A673 (cell line): ENCODE data around the gene SECISBP2. TPM values are rescaled to one million over a fixed set of nuclear protein-coding genes. Genes with fewer than 3 reads are reported as not detected.
"Not testable (repeated sequence)": the region's sequence is repeated elsewhere in the genome, so short reads cannot be mapped to it uniquely, and the experiment has no call there.

Experiments used
- BruUV-seq: library from RNA; stranded (reverse); fragments of 400-500 nt; replicated peaks from 2 replicates; lab custom pipeline; 2021; lab: Mats Ljungman, UMichigan
- CTCF ChIA-PET: fragments of 300-600 bp; sonication (Branson Sonifier 250); formaldehyde crosslinking; loops from one replicate; lab custom pipeline; 2022; ENCODE audit warnings: antibody characterized with exemption; lab: Charles Lee
- POLR2A ChIA-PET: fragments of 300-600 bp; sonication (Branson Sonifier 250); formaldehyde crosslinking; loops from one replicate; lab custom pipeline; 2022; ENCODE audit warnings: antibody characterized with exemption; ENCODE audit not compliant: low non-redundant PET; lab: Charles Lee
- DNase-seq: peaks from one replicate; pipeline ENCODE4 v3.0.0-alpha.2; 2015; ENCODE audit warnings: low spot score
- H3K27ac ChIP-seq: fragments of 200-600 bp; sonication (generic); 2 replicates; pipeline ENCODE4 v1.5.1; 2016; ENCODE audit warnings: mixed run types, low read depth, mild to moderate bottlenecking, mixed read lengths, antibody characterized with exemption, low read length; ENCODE audit not compliant: poor library complexity, severe bottlenecking
- H3K27me3 ChIP-seq: fragments of 200-600 bp; sonication (generic); replicated peaks from 2 replicates; pipeline ENCODE4 v1.6.1; 2017; ENCODE audit warnings: mixed run types, low read depth, mild to moderate bottlenecking, mixed read lengths, antibody characterized with exemption, low read length; ENCODE audit not compliant: insufficient read depth, poor library complexity
- H3K36me3 ChIP-seq: fragments of 200-600 bp; sonication (generic); 2 replicates; pipeline ENCODE4 v1.6.1; 2016; ENCODE audit warnings: mixed run types, mild to moderate bottlenecking, mixed read lengths, antibody characterized with exemption, low read length; ENCODE audit not compliant: insufficient read depth, poor library complexity, severe bottlenecking
- H3K4me1 ChIP-seq: fragments of 200-600 bp; sonication (generic); 2 replicates; pipeline ENCODE4 v1.6.1; 2017; ENCODE audit warnings: mixed run types, mild to moderate bottlenecking, mixed read lengths, antibody characterized with exemption, low read length; ENCODE audit not compliant: insufficient read depth, poor library complexity, severe bottlenecking
- H3K4me3 ChIP-seq: fragments of 200-600 bp; sonication (generic); 2 replicates; pipeline ENCODE4 v1.5.1; 2016; ENCODE audit warnings: low read depth, mixed run types, mild to moderate bottlenecking, mixed read lengths, low read length; ENCODE audit not compliant: poor library complexity, severe bottlenecking
- H3K9me3 ChIP-seq: fragments of 200-600 bp; sonication (generic); 2 replicates; pipeline ENCODE4 v1.6.1; 2016; ENCODE audit warnings: mixed run types, low read depth, mild to moderate bottlenecking, mixed read lengths, antibody characterized with exemption, low read length; ENCODE audit not compliant: poor library complexity, severe bottlenecking
- EZH2 ChIP-seq: fragments of 200-600 bp; sonication (generic); IDR thresholded peaks from 2 replicates; pipeline ENCODE4 v1.6.1; 2017; ENCODE audit warnings: borderline replicate concordance, low read depth, mild to moderate bottlenecking, mixed read lengths, antibody characterized with exemption, low read length; ENCODE audit not compliant: poor library complexity, severe bottlenecking
- intact Hi-C: fragments of 100-400 bp; cut with micrococcal nuclease; formaldehyde crosslinking; loops from one replicate; pipeline ENCODE4 v1.10.0; 2022; ENCODE audit not compliant: unreplicated experiment
- total RNA-seq: library from RNA; stranded (reverse); gene quantifications from 2 replicates; pipeline ENCODE4 v1.2.3, GENCODE V29; 2021
- TF ChIP-seq, protein P1 (sequence below): fragments of 300-800, 200-600 bp; sonication (generic); conservative IDR thresholded peaks from 2 replicates; pipeline ENCODE4 v1.5.1; 2017; ENCODE audit warnings: low read depth, mild to moderate bottlenecking, antibody characterized with exemption, low read length, moderate library complexity, mixed read lengths

The SECISBP2 gene
- total RNA-seq, 1 experiment from 2014 or later: 44.4 TPM

DNA sequence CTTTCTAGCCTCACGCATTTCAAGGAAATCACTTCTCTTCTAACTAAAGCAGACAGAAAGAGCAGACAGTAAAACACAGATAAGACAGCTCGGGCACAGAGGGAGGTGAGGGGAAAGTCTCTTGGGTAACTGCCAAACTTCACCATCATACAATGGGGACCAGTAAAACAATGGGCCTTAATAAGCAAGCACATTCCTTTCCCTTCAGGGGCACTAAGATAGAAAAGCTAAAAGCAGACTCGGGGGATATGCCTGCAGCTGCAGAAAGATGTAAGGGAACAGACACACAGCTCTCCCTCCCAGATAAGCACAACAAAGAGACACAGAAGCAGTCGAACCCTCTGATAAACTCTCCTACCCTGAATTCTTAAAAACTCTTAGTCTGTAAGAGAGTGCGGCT lies 22.9 kb upstream of the SECISBP2 start:
- H3K9me3 ChIP-seq: peaks cover 5% of the 10 kb centered on the region
- no TSS peak for BruUV-seq
- no peak overlapping the region for H3K27ac ChIP-seq
- ChIA-PET CTCF (no interaction called here), POLR2A (no interaction called here)
- no peak for TF ChIP-seq EZH2
- TF ChIP-seq, protein P1, sequence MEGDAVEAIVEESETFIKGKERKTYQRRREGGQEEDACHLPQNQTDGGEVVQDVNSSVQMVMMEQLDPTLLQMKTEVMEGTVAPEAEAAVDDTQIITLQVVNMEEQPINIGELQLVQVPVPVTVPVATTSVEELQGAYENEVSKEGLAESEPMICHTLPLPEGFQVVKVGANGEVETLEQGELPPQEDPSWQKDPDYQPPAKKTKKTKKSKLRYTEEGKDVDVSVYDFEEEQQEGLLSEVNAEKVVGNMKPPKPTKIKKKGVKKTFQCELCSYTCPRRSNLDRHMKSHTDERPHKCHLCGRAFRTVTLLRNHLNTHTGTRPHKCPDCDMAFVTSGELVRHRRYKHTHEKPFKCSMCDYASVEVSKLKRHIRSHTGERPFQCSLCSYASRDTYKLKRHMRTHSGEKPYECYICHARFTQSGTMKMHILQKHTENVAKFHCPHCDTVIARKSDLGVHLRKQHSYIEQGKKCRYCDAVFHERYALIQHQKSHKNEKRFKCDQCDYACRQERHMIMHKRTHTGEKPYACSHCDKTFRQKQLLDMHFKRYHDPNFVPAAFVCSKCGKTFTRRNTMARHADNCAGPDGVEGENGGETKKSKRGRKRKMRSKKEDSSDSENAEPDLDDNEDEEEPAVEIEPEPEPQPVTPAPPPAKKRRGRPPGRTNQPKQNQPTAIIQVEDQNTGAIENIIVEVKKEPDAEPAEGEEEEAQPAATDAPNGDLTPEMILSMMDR: no peak
- no peaks in the 10 kb centered on the region for H3K4me1 ChIP-seq
- no peak overlapping the region for H3K4me3 ChIP-seq
- peak; percentile 36 for DNase-seq
- intact Hi-C loops: no loop called here
- no peaks in the 10 kb centered on the region for H3K36me3 ChIP-seq
- no peaks in the 10 kb centered on the region for H3K27me3 ChIP-seq

DNA sequence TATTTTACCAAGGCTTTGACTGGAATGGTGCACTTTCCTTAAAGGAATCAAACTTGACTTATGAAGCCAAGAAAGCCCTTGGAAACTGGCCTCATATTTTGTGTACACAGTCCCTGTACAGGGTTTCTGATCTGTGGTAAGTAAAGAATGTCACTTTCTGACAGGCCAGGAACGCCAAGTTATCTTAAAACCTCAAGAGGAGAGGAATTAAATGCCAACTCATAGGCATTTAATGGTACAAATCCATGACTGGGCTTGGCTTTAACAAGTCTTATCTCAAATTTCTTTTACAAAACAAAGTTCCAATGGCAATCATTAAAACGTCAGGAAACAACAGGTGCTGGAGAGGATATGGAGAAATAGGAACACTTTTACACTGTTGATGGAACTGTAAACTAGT lies 16.3 kb upstream of the SECISBP2 start:
- POLR2A ChIA-PET, DNase-seq, H3K4me3 ChIP-seq, CTCF ChIA-PET, H3K36me3 ChIP-seq, H3K27me3 ChIP-seq, H3K9me3 ChIP-seq, H3K4me1 ChIP-seq, intact Hi-C loops, BruUV-seq, H3K27ac ChIP-seq: not testable (repeated sequence)

DNA sequence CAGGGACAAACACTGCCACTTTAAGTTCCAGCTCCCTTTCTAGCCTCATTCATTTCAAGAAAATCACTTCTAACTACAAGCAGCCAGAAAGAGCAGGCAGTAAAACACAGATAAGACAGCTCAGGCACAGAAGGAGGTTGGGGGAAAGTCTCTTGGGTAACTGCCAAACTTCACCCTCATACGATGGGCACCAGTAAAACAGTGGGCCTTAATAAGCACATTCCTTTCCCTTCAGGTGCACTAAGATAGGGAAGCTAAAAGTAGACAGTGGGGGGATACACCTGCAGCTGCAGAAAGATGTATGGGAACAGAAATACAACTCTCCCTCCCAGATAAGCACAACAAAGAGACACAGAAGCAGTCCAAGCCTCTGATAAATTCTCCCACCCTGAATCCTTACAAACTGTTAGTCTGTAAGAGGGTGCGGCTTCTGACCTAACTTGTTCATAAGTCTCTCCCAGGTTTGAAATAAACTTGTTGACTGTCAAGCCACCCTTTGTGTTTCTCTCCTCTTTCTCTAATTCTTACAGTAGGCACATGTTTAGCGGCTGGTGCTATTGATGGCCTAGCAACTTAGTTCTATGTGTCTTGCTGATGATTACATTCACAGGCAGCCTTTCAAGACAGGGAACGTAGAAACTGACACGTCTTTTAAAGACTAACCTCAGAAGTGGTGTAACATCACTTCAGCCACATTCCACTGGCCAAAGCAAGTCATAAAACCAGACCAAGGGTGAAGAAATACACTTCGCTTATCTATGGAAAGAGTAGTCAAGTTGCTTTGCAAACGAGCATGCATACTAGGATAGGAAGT lies 14.1 kb upstream of the SECISBP2 start:
- DNase-seq: no peak
- Histone ChIP-seq H3K36me3 (no peaks in the 10 kb centered on the region), H3K9me3 (no peaks in the 10 kb centered on the region), H3K4me1 (no peaks in the 10 kb centered on the region), H3K27ac (no peak overlapping the region), H3K4me3 (no peak overlapping the region), H3K27me3 (no peaks in the 10 kb centered on the region)
- intact Hi-C loops: no loop called here
- TF ChIP-seq, protein P1: no peak
- TF ChIP-seq EZH2: no peak
- ChIA-PET POLR2A (no interaction called here), CTCF (no interaction called here)
- no TSS peak for BruUV-seq

DNA sequence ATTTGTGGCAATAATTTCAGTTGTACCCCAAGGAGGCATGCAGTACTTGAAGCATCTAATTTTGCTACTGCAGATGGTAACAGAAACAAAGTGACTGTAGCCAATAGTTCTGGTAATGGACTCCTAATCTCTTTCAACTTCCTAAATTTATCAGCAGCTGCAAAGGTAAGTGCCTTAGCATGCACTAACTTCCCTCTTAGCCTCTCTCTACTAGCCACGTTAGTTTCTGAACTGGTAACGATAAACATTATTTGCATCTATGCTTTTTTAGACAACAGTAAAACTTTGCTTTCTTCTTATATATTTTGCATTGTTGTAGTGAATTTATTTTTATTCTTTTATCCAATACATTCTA lies 13.5 kb upstream of the SECISBP2 start:
- ChIA-PET POLR2A (no interaction called here), CTCF (no interaction called here)
- no peaks in the 10 kb centered on the region for H3K27me3 ChIP-seq
- no peak for TF ChIP-seq EZH2
- TF ChIP-seq, protein P1: no peak
- BruUV-seq: no TSS peak
- no peaks in the 10 kb centered on the region for H3K36me3 ChIP-seq
- DNase-seq: no peak
- intact Hi-C loops: no loop called here
- no peak overlapping the region for H3K27ac ChIP-seq
- no peaks in the 10 kb centered on the region for H3K9me3 ChIP-seq
- H3K4me1 ChIP-seq: peaks cover 5% of the 10 kb centered on the region
- H3K4me3 ChIP-seq: no peak overlapping the region
